GM18499 (cell line): Measurements from ENCODE around the gene SLC25A26.

Experiments used
- ATAC-seq: cut with Tn5 transposase; IDR thresholded peaks from one replicate; pipeline ENCODE4 v1.9.1; 2021; ENCODE audit warnings: moderate number of reproducible peaks; ENCODE audit not compliant: insufficient read depth, unreplicated experiment

SLC25A26 gene

GRCh38 chr3:66220602-66221377 lies at the start of gene SLC25A26:
TSS of gene SLC25A26 (plus strand) at chr3:66221001. CDS start at chr3:66221095, 94 bp downstream.
- ATAC-seq, result peak; percentile 97

GRCh38 chr3:66172394-66172793 lies 48.4 kb upstream of the SLC25A26 start:
- no peak for ATAC-seq

- no peak for ATAC-seq
These were observed 43.8 kb upstream of the SLC25A26 start for GRCh38 chr3:66177026-66177425.

- ATAC-seq, result no peak
These were observed 42.6 kb upstream of the SLC25A26 start for GRCh38 chr3:66178206-66178605.

- ATAC-seq, result no peak
These were observed 41.0 kb upstream of the SLC25A26 start for GRCh38 chr3:66179793-66180192.

- ATAC-seq, result no peak
These were observed 39.0 kb upstream of the SLC25A26 start for GRCh38 chr3:66181764-66182163.

GRCh38 chr3:66182246-66182645 lies 38.6 kb upstream of the SLC25A26 start:
- no peak for ATAC-seq

GRCh38 chr3:66186545-66186944 lies 34.3 kb upstream of the SLC25A26 start:
- ATAC-seq, result no peak

- ATAC-seq, result no peak
These were observed 25.4 kb upstream of the SLC25A26 start for GRCh38 chr3:66195347-66195783.

GRCh38 chr3:66196633-66197032 lies 24.2 kb upstream of the SLC25A26 start:
- ATAC-seq, result no peak

- ATAC-seq, result no peak
These were observed 22.2 kb upstream of the SLC25A26 start for GRCh38 chr3:66198437-66199088.

GRCh38 chr3:66199089-66199473 lies 21.7 kb upstream of the SLC25A26 start:
- ATAC-seq, result no peak

- no peak for ATAC-seq
These were observed 20.7 kb upstream of the SLC25A26 start for GRCh38 chr3:66200147-66200546.

- no peak for ATAC-seq
These were observed 20.0 kb upstream of the SLC25A26 start for GRCh38 chr3:66200786-66201185.

- ATAC-seq, result no peak
These were observed 17.5 kb upstream of the SLC25A26 start for GRCh38 chr3:66203275-66203674.

GRCh38 chr3:66206806-66207205 lies 14.0 kb upstream of the SLC25A26 start:
- ATAC-seq, result no peak

GRCh38 chr3:66208189-66208588 lies 12.6 kb upstream of the SLC25A26 start:
- ATAC-seq, result no peak

GRCh38 chr3:66210687-66211295 lies 10.0 kb upstream of the SLC25A26 start:
- ATAC-seq, result no peak

- no peak for ATAC-seq
These were observed 9.0 kb upstream of the SLC25A26 start for GRCh38 chr3:66211779-66212178.

GRCh38 chr3:66215106-66215505 lies 5.7 kb upstream of the SLC25A26 start:
- ATAC-seq, result no peak

- ATAC-seq, result no peak
These were observed 735 bp upstream of the SLC25A26 start for GRCh38 chr3:66220066-66220465.
